ENCODE data around the gene KLHL22. TPM values are rescaled to one million over a fixed set of nuclear protein-coding genes. Genes with fewer than 3 reads are reported as not detected.
"Not testable (repeated sequence)": the region's sequence is repeated elsewhere in the genome, so short reads cannot be mapped to it uniquely, and the experiment has no call there.

Gene KLHL22
- 36.5 TPM for polyA plus RNA-seq (ENCODE audit: insufficient read length)

GRCh38 chr22:20494978-20495860 lies at the start of gene KLHL22:
Gene KLHL22, minus strand, starts transcription at chr22:20495795. Its CDS starts 6,584 bp downstream, at chr22:20489211.
- DNase-seq = no peak

- DNase-seq = not testable (repeated sequence)
These were observed 49.7 kb upstream of the KLHL22 start for GRCh38 chr22:20545318-20545634.

- no peak for DNase-seq
These were observed 47.1 kb upstream of the KLHL22 start for GRCh38 chr22:20542736-20543135.

- DNase-seq = no peak
These were observed 46.5 kb upstream of the KLHL22 start for GRCh38 chr22:20542055-20542454.

GRCh38 chr22:20538875-20539274 lies 43.3 kb upstream of the KLHL22 start:
- DNase-seq = not testable (repeated sequence)

GRCh38 chr22:20537983-20538382 lies 42.4 kb upstream of the KLHL22 start:
- no peak for DNase-seq

- DNase-seq = no peak
These were observed 41.7 kb upstream of the KLHL22 start for GRCh38 chr22:20537325-20537756.

GRCh38 chr22:20536590-20537324 lies 41.2 kb upstream of the KLHL22 start:
- no peak for DNase-seq

GRCh38 chr22:20533879-20534265 lies 38.3 kb upstream of the KLHL22 start:
- no peak for DNase-seq

GRCh38 chr22:20533095-20533878 lies 37.7 kb upstream of the KLHL22 start:
- no peak for DNase-seq

- no peak for DNase-seq
These were observed 36.8 kb upstream of the KLHL22 start for GRCh38 chr22:20532256-20532993.

- no peak for DNase-seq
These were observed 36.0 kb upstream of the KLHL22 start for GRCh38 chr22:20531404-20532201.

GRCh38 chr22:20531154-20531403 lies 35.5 kb upstream of the KLHL22 start:
- DNase-seq = no peak

- no peak for DNase-seq
These were observed 35.0 kb upstream of the KLHL22 start for GRCh38 chr22:20530368-20531153.

GRCh38 chr22:20528405-20528978 lies 32.9 kb upstream of the KLHL22 start:
- no peak for DNase-seq

GRCh38 chr22:20526628-20527355 lies 31.2 kb upstream of the KLHL22 start:
- no peak for DNase-seq

- DNase-seq = no peak
These were observed 30.7 kb upstream of the KLHL22 start for GRCh38 chr22:20526305-20526627.

GRCh38 chr22:20525048-20525447 lies 29.5 kb upstream of the KLHL22 start:
- DNase-seq = no peak

- no peak for DNase-seq
These were observed 28.4 kb upstream of the KLHL22 start for GRCh38 chr22:20524004-20524481.
